GM10847 (cell line): ENCODE results near the gene CIITA.

Experiments used
- POLR2A ChIP-seq: IDR thresholded peaks from 2 replicates; pipeline ENCODE4 v1.6.1; 2011; ENCODE audit not compliant: insufficient read length; ENCODE audit errors: extremely low read depth

Gene CIITA

GRCh38 chr16:10847176-10847575 lies 29.8 kb upstream of the CIITA start:
- TF ChIP-seq POLR2A = no peak

GRCh38 chr16:10849736-10850477 lies 27.1 kb upstream of the CIITA start:
- no peak for TF ChIP-seq POLR2A

DNA sequence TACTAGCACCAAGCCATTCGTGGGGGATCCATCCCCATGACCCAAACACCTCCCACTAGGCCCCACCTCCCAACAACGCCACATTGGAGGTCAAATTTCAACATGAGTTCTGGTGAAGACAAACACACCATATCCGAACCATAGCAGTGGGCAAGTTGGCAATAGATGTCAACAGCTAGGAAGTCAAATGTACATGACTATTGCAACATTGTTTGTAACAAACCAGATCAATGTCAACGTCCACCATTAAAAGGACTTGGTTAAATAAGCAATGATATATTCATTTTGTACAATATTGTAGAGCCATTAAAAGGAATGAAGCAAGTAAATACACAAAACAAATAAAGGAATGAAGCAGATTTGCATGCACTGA lies 26.5 kb upstream of the CIITA start:
- no peak for TF ChIP-seq POLR2A

GRCh38 chr16:10851512-10851911 lies 25.5 kb upstream of the CIITA start:
- no peak for TF ChIP-seq POLR2A

DNA sequence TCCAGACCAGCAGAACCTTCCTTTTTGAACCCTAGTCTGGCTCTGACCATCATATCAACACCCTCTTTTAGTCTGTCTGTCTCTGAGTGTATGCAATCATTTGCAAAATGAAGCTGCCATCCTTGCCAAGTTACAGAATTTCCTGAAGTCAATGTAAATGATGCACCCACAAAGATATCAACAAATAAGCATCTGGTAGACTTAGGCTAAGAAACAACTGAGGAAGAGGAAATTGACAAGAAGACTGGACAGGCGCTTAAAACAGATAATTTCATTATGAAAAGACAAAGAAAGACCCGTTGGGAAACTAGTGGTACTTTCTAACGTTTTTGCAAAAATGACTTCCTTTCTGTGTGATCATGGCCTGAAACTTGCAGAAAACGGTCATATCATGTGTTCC lies 24.7 kb upstream of the CIITA start:
- no peak for TF ChIP-seq POLR2A

- no peak for TF ChIP-seq POLR2A
Measured at GRCh38 chr16:10852948-10853347, 24.1 kb upstream of the CIITA start.

- no peak for TF ChIP-seq POLR2A
Measured at GRCh38 chr16:10856042-10856441, 21.0 kb upstream of the CIITA start.

GRCh38 chr16:10858203-10858602 lies 18.8 kb upstream of the CIITA start:
- no peak for TF ChIP-seq POLR2A

GRCh38 chr16:10859020-10859419 lies 18.0 kb upstream of the CIITA start:
- no peak for TF ChIP-seq POLR2A

DNA sequence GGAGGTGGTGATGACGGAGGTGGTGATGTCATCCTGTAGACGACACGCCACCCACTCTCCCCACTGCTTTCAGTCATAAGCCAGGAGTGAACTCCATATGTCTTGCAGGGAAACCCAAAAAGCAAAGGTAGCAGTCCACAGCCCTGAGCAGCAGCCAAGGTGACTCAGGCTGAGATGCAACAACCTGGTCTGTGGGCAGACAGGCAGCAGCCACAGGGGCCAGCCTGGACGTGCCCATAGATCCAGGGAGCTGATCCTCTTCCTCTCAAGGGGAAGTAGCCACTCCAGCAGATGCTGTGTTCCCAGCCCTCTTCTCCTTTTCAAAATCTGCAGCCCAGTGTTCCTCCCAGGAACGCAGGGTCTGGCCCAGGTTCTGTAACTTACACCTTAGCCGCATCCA lies 17.3 kb upstream of the CIITA start:
- no peak for TF ChIP-seq POLR2A

DNA sequence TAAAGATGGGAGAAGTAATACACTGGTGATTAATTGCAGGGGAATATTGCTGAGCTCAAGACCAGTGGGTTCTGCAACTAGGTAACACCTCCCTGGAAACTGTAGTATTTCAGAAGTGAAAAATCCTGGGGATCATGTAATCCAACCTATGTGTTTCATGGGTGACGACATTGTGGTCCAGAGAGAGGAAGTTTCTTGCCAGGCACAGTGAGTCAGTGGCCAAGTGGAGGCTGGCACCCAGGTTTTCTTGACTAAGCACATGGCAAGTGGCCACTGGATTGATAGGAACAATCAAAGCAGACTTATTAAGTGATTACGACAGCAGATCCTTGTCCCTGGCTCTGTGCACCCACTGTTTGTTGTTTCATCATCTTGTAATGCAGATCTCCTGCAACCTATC lies 14.6 kb upstream of the CIITA start:
- TF ChIP-seq POLR2A = no peak

DNA sequence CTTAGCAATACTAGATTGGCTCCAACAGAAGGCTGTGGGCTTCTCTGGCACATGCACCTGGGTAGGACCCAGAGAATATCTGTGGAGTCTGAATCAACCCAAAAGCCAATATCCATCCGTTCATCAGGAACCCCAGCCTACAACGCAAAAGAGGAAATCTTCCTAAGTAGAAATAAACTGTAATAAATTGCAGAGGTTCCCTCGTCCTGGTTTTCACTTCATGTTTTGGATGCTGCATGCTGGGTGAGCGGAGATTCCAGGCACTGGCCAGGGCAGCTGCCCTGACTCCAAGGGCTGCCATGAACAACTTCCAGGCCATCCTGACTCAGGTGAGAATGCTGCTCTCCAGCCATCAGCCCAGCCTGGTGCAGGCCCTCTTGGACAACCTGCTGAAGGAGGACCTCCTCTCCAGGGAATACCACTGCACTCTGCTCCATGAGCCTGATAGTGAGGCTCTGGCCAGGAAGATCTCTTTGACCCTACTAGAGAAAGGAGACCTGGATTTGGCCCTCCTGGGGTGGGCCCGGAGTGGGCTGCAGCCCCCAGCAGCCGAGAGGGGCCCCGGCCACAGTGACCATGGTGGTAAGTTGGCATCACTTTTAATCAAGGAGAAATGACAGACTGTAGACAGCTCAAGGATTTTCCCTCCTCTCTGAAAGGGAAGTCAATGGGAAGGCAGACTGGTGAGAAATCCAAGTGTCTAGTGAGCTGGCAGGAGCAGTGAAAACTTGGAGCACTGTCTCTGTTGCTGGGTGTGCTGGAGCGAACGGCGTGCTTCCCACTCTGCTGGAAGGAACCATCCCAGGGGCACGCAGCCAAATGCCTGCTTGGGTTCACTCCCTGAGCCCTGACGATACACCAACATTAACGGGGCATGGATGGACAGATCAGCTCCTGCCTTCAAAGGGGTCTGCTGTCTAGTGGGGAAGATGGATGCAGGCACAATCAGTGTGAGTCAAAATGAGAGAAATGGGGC lies 10.7 kb upstream of the CIITA start:
- no peak for TF ChIP-seq POLR2A

- no peak for TF ChIP-seq POLR2A
Measured at GRCh38 chr16:10867199-10867598, 9.8 kb upstream of the CIITA start.

DNA sequence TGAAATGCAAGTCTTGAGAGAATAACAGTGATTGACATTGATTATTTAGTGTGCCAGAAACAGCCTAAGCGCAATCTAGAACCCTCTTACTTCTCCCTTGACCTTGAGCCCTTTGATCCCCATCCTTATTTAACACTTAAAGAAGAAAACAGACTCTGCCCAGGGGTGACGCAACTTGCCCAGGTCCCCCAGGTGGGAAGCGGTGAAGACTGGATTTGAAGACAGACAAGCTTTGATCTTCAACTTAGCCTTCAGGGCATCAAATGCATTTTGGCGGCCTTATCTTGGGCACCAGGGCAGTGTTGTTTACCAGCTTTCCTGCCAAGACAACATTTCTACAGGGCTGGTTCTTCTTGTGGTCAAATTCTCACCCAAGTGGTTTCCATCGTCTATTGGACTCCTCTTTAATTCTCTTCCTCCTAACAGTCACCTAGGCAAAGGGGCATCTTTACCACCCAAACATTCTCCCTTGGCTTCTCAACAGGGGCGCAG lies 8.9 kb upstream of the CIITA start:
- no peak for TF ChIP-seq POLR2A

GRCh38 chr16:10868596-10869469 lies 8.2 kb upstream of the CIITA start:
- TF ChIP-seq POLR2A = no peak
